ENCODE measurements around the gene EPHA3. TPM values are rescaled to one million over a fixed set of nuclear protein-coding genes. Genes with fewer than 3 reads are reported as not detected.

The EPHA3 gene
- total RNA-seq, 2 donors from 2014 or later: 0.15 to 0.18 TPM

- Histone ChIP-seq H3K4me3 (ENCODE audit: low read length) (no peak overlapping the region), H3K4me1 (ENCODE audit: control insufficient read depth, insufficient read depth, low read length) (no peaks in the 10 kb centered on the region), H3K9ac (ENCODE audit: extremely low read depth, low read length, poor library complexity, severe bottlenecking) (no peak overlapping the region), H3K36me3 (ENCODE audit: control insufficient read depth, insufficient read depth, low read length) (no peaks in the 10 kb centered on the region), H3K27ac (ENCODE audit: low read depth, low read length) (no peak overlapping the region), H3K9me3 (ENCODE audit: control insufficient read depth, low read length) (no peaks in the 10 kb centered on the region), H3K27me3 (ENCODE audit: control insufficient read depth, insufficient read depth, low read length, poor library complexity, severe bottlenecking) (no peaks in the 10 kb centered on the region)
- DNase-seq: no peak
- no peaks in the 10 kb centered on the region for H3K9me3 Mint-ChIP-seq
- no peak for TF ChIP-seq CTCF (conservative IDR thresholded peaks at IDR 0.05)
- H3K4me3 Mint-ChIP-seq: no peak overlapping the region
- no peak overlapping the region for H3K27ac Mint-ChIP-seq
- no peaks in the 10 kb centered on the region for H3K27me3 Mint-ChIP-seq (ENCODE audit: insufficient read depth)
- peaks cover 9% of the 10 kb centered on the region for H3K4me1 Mint-ChIP-seq
- no peaks in the 10 kb centered on the region for H3K36me3 Mint-ChIP-seq (ENCODE audit: low read depth)
- 90 to 94% methylated on average over 3 to 4 of the region's 4 CpGs for WGBS, 2 experiments (ENCODE audit: insufficient coverage in 1 of 2, insufficient read length in 1 of 2)
Measured at GRCh38 chr3:89472101-89472500, 364.7 kb downstream of the EPHA3 start.

GRCh38 chr3:89474333-89475130, 367.1 kb downstream of the EPHA3 start:
- H3K4me1 Mint-ChIP-seq: peaks cover 3% of the 10 kb centered on the region

GRCh38 chr3:89488800-89489580, 381.6 kb downstream of the EPHA3 start:
- H3K36me3 ChIP-seq (ENCODE audit: control insufficient read depth, insufficient read depth, low read length): no peaks in the 10 kb centered on the region
- no peaks in the 10 kb centered on the region for H3K4me1 ChIP-seq (ENCODE audit: control insufficient read depth, insufficient read depth, low read length)
- no peaks in the 10 kb centered on the region for H3K9me3 ChIP-seq (ENCODE audit: control insufficient read depth, low read length)
- Mint-ChIP-seq H3K9me3 (no peaks in the 10 kb centered on the region), H3K27me3 (ENCODE audit: insufficient read depth) (no peaks in the 10 kb centered on the region), H3K4me1 (no peaks in the 10 kb centered on the region), H3K4me3 (no peak overlapping the region), H3K27ac (no peak overlapping the region), H3K36me3 (ENCODE audit: low read depth) (no peaks in the 10 kb centered on the region)
- 93 to 100% methylated on average over 2 to 4 of the region's 4 CpGs for WGBS, 2 experiments (ENCODE audit: insufficient coverage in 1 of 2, insufficient read length in 1 of 2)
- no peak for TF ChIP-seq CTCF (conservative IDR thresholded peaks at IDR 0.05)
- DNase-seq: no peak
- H3K27me3 ChIP-seq (ENCODE audit: control insufficient read depth, insufficient read depth, low read length, poor library complexity, severe bottlenecking): no peaks in the 10 kb centered on the region
- H3K4me3 ChIP-seq (ENCODE audit: low read length): no peak overlapping the region
- H3K27ac ChIP-seq (ENCODE audit: low read depth, low read length): no peak overlapping the region
- no peak overlapping the region for H3K9ac ChIP-seq (ENCODE audit: extremely low read depth, low read length, poor library complexity, severe bottlenecking)

More at GRCh38 chr3:89474333-89475130, 367.1 kb downstream of the EPHA3 start:
- Histone ChIP-seq H3K4me1 (ENCODE audit: control insufficient read depth, insufficient read depth, low read length) (peaks cover 2% of the 10 kb centered on the region), H3K36me3 (ENCODE audit: control insufficient read depth, insufficient read depth, low read length) (no peaks in the 10 kb centered on the region), H3K27me3 (ENCODE audit: control insufficient read depth, insufficient read depth, low read length, poor library complexity, severe bottlenecking) (no peaks in the 10 kb centered on the region), H3K27ac (ENCODE audit: low read depth, low read length) (no peak overlapping the region), H3K4me3 (ENCODE audit: low read length) (no peak overlapping the region), H3K9ac (ENCODE audit: extremely low read depth, low read length, poor library complexity, severe bottlenecking) (no peak overlapping the region), H3K9me3 (ENCODE audit: control insufficient read depth, low read length) (no peaks in the 10 kb centered on the region)
- H3K27me3 Mint-ChIP-seq (ENCODE audit: insufficient read depth): no peaks in the 10 kb centered on the region
- no peak for DNase-seq
- no peak for TF ChIP-seq CTCF (conservative IDR thresholded peaks at IDR 0.05)
- H3K9me3 Mint-ChIP-seq: no peaks in the 10 kb centered on the region
- no peak overlapping the region for H3K4me3 Mint-ChIP-seq
- H3K36me3 Mint-ChIP-seq (ENCODE audit: low read depth): no peaks in the 10 kb centered on the region
- 75% methylated on average over 4 of the region's 4 CpGs; no CpG with 5 or more reads in 1 of the 2 experiments for WGBS, 2 experiments (ENCODE audit: insufficient coverage in 1 of 2, insufficient read length in 1 of 2)
- no peak overlapping the region for H3K27ac Mint-ChIP-seq
